Measurements from ENCODE around the gene DNAJB2.

DNAJB2 gene

DNA sequence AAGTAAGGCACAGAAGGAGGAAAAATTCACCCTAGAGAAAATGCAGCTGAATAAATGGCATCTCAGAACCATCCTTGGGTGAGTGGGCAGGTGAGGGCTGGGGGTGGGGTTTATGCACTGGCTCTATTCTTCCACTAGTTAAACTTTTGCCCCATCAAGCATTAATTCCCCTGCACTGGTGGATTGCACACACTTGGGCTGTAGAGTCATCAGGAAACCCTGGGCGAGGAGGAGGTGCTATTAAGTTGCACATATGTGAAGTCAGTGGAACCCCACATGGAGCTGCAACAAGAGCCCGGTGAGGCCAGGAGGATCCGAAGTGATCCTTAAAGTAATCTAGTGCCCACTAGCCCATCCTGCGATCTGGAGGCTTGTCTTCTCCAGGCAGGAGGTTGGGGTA lies 6.8 kb upstream of the DNAJB2 start:
- no peak for TF ChIP-seq CTCF (IDR thresholded peaks at IDR 0.05)
- Histone ChIP-seq H3K27ac (no peak overlapping the region), H3K4me3 (no peak overlapping the region)
- DNase-seq (ENCODE audit: low spot score) = no peak

- no peak overlapping the region for H3K27ac ChIP-seq
- no peak overlapping the region for H3K4me3 ChIP-seq
These were observed 6.2 kb upstream of the DNAJB2 start for GRCh38 chr2:219272995-219273394.

DNA sequence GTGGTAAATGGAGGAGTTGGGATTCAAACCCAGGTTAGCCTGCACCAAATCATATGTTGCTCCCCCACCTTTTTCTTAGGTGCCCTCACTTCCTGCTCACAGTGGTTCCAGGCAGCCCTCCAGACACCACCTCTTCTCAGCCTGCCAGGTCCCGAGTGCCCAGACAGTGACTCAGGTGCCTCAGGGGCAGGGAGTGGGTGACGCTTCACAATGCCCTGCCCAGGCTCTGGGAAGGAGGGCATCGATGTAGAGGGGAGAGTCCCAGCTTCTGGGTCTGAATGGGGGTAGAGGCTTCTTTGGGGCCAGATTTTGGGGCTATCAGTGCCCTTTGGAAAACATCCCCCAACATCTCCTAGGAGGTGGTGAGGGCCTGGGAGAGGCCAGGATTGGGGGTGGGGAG lies 5.2 kb upstream of the DNAJB2 start:
- H3K4me3 ChIP-seq = no peak overlapping the region
- DNase-seq (ENCODE audit: low spot score) = no peak
- H3K27ac ChIP-seq = peak overlapping the region; percentile 84 to 96
- TF ChIP-seq CTCF (IDR thresholded peaks at IDR 0.05) = no peak

More at GRCh38 chr2:219272995-219273394, 6.2 kb upstream of the DNAJB2 start:
- TF ChIP-seq CTCF (IDR thresholded peaks at IDR 0.05) = no peak
- DNase-seq (ENCODE audit: low spot score) = no peak

DNA sequence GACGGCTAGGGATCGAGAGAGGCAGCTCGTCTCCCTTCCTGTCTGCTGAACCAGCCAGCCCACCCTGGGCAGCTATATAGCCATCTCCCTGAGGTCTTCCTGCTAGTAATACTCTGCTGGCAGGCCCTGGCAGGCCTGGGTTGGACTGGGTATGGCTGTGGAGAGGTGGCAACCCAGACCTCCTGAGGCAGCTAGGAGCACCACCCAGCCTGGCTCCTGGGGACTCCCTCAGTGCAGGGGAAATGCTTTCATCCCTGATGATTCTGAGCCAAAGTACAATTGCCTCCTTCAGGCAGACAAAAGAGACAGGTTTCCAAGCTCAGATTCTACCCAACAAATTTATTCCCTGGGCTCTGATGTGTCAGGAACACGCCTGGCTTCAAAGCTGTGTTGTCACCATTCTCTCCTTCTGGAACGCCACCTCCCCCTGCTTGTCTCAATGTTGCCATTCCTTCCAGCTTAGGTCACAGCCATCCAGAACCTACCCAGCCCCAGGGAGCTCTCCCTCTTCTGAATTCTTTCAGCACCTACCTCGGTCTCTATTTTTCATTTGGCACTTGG lies 4.7 kb upstream of the DNAJB2 start:
- peak overlapping the region; percentile 84 to 96 for H3K27ac ChIP-seq
- DNase-seq (ENCODE audit: low spot score) = peak; percentile 79
- no peak for TF ChIP-seq CTCF (IDR thresholded peaks at IDR 0.05)
- no peak overlapping the region for H3K4me3 ChIP-seq

GRCh38 chr2:219277703-219278654 lies 1.2 kb upstream of the DNAJB2 start:
- Histone ChIP-seq H3K27ac (peak overlapping the region; percentile 99), H3K4me3 (peak overlapping the region; percentile 93)
- peak; percentile 90 for DNase-seq (ENCODE audit: low spot score)
- TF ChIP-seq CTCF (IDR thresholded peaks at IDR 0.05) = peak; percentile 100

- Histone ChIP-seq H3K27ac (peak overlapping the region; percentile 99), H3K4me3 (peak overlapping the region; percentile 93)
- no peak for TF ChIP-seq CTCF (IDR thresholded peaks at IDR 0.05)
- DNase-seq (ENCODE audit: low spot score) = no peak
These were observed 463 bp upstream of the DNAJB2 start for GRCh38 chr2:219278655-219279150.
